NCI-H146 treated with DMSO at 0.1 percent for 48 hours (cell line): ENCODE measurements around the gene FAM200C.
"Not testable (repeated sequence)": the region's sequence is repeated elsewhere in the genome, so short reads cannot be mapped to it uniquely, and the experiment has no call there.

Experiments
- DNase-seq: peaks from one replicate; lab custom pipeline; 2025; ENCODE audit not compliant: unreplicated experiment; lab: John Stamatoyannopoulos, UW

FAM200C gene

GRCh38 chr5:160399402-160400353 is at the start of gene FAM200C:
Gene FAM200C (minus strand): TSS chr5:160400054. CDS start chr5:160395490, 4,564 bp downstream.
- peak; percentile 77 for DNase-seq

GRCh38 chr5:160449458-160449857 is 49.6 kb upstream of the FAM200C start:
- DNase-seq: no peak

GRCh38 chr5:160448886-160449285 is 49.0 kb upstream of the FAM200C start:
- no peak for DNase-seq

GRCh38 chr5:160445751-160446150 is 45.9 kb upstream of the FAM200C start:
- DNase-seq: no peak

- DNase-seq: no peak
Measured at GRCh38 chr5:160445132-160445531, 45.3 kb upstream of the FAM200C start.

- DNase-seq: no peak
Measured at GRCh38 chr5:160444407-160444806, 44.6 kb upstream of the FAM200C start.

- no peak for DNase-seq
Measured at GRCh38 chr5:160442824-160443431, 43.1 kb upstream of the FAM200C start.

- DNase-seq: no peak
Measured at GRCh38 chr5:160441311-160441781, 41.5 kb upstream of the FAM200C start.

- peak; percentile 53 for DNase-seq
Measured at GRCh38 chr5:160439205-160439600, 39.3 kb upstream of the FAM200C start.

- DNase-seq: peak; percentile 53
Measured at GRCh38 chr5:160438316-160439204, 38.7 kb upstream of the FAM200C start.

- DNase-seq: no peak
Measured at GRCh38 chr5:160437271-160437670, 37.4 kb upstream of the FAM200C start.

- DNase-seq: not testable (repeated sequence)
Measured at GRCh38 chr5:160436661-160437060, 36.8 kb upstream of the FAM200C start.

GRCh38 chr5:160436017-160436416 is 36.2 kb upstream of the FAM200C start:
- no peak for DNase-seq

GRCh38 chr5:160435532-160435931 is 35.7 kb upstream of the FAM200C start:
- DNase-seq: no peak

- DNase-seq: peak; percentile 45
Measured at GRCh38 chr5:160434022-160434531, 34.2 kb upstream of the FAM200C start.

- no peak for DNase-seq
Measured at GRCh38 chr5:160432787-160433186, 32.9 kb upstream of the FAM200C start.

GRCh38 chr5:160432196-160432595 is 32.3 kb upstream of the FAM200C start:
- DNase-seq: no peak

- no peak for DNase-seq
Measured at GRCh38 chr5:160427607-160428006, 27.8 kb upstream of the FAM200C start.

- peak; percentile 65 for DNase-seq
Measured at GRCh38 chr5:160423099-160423498, 23.2 kb upstream of the FAM200C start.

- DNase-seq: peak; percentile 82
Measured at GRCh38 chr5:160421625-160422258, 21.9 kb upstream of the FAM200C start, which contains the start of gene PTTG1. Gene PTTG1 (plus strand): TSS chr5:160421855. CDS start chr5:160422313, 458 bp downstream.
